Measurements from ENCODE around the gene KCNE3. TPM values are rescaled to one million over a fixed set of nuclear protein-coding genes. Genes with fewer than 3 reads are reported as not detected.

Gene KCNE3
- total and polyA plus RNA-seq, 9 of the 15 experiments (the other 6 are each of a cell fraction or from before 2014, with no cell fraction given), result 1.6 to 8.7 (median 6.2) TPM

DNA sequence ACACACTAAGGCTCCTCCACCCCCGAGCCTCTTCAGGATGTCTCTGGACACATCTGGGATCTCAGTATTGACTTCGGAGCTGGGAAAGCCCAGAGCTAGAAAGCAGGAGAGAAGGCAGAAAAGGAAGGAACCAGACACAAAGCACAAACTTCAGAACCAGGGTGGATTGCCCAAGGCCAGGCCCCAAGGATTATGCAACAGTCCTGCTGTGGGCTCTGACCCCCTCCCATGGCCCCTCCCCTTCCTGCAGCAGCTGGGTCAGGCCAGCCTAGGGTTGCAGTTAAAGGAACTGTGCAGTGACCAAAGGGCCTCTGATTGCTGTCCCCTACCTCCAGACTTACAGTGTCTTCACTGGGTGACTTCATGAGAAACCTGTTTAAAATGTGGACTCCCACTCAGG lies 5.3 kb downstream of the KCNE3 start (continued):
- TF ChIP-seq, protein P1, sequence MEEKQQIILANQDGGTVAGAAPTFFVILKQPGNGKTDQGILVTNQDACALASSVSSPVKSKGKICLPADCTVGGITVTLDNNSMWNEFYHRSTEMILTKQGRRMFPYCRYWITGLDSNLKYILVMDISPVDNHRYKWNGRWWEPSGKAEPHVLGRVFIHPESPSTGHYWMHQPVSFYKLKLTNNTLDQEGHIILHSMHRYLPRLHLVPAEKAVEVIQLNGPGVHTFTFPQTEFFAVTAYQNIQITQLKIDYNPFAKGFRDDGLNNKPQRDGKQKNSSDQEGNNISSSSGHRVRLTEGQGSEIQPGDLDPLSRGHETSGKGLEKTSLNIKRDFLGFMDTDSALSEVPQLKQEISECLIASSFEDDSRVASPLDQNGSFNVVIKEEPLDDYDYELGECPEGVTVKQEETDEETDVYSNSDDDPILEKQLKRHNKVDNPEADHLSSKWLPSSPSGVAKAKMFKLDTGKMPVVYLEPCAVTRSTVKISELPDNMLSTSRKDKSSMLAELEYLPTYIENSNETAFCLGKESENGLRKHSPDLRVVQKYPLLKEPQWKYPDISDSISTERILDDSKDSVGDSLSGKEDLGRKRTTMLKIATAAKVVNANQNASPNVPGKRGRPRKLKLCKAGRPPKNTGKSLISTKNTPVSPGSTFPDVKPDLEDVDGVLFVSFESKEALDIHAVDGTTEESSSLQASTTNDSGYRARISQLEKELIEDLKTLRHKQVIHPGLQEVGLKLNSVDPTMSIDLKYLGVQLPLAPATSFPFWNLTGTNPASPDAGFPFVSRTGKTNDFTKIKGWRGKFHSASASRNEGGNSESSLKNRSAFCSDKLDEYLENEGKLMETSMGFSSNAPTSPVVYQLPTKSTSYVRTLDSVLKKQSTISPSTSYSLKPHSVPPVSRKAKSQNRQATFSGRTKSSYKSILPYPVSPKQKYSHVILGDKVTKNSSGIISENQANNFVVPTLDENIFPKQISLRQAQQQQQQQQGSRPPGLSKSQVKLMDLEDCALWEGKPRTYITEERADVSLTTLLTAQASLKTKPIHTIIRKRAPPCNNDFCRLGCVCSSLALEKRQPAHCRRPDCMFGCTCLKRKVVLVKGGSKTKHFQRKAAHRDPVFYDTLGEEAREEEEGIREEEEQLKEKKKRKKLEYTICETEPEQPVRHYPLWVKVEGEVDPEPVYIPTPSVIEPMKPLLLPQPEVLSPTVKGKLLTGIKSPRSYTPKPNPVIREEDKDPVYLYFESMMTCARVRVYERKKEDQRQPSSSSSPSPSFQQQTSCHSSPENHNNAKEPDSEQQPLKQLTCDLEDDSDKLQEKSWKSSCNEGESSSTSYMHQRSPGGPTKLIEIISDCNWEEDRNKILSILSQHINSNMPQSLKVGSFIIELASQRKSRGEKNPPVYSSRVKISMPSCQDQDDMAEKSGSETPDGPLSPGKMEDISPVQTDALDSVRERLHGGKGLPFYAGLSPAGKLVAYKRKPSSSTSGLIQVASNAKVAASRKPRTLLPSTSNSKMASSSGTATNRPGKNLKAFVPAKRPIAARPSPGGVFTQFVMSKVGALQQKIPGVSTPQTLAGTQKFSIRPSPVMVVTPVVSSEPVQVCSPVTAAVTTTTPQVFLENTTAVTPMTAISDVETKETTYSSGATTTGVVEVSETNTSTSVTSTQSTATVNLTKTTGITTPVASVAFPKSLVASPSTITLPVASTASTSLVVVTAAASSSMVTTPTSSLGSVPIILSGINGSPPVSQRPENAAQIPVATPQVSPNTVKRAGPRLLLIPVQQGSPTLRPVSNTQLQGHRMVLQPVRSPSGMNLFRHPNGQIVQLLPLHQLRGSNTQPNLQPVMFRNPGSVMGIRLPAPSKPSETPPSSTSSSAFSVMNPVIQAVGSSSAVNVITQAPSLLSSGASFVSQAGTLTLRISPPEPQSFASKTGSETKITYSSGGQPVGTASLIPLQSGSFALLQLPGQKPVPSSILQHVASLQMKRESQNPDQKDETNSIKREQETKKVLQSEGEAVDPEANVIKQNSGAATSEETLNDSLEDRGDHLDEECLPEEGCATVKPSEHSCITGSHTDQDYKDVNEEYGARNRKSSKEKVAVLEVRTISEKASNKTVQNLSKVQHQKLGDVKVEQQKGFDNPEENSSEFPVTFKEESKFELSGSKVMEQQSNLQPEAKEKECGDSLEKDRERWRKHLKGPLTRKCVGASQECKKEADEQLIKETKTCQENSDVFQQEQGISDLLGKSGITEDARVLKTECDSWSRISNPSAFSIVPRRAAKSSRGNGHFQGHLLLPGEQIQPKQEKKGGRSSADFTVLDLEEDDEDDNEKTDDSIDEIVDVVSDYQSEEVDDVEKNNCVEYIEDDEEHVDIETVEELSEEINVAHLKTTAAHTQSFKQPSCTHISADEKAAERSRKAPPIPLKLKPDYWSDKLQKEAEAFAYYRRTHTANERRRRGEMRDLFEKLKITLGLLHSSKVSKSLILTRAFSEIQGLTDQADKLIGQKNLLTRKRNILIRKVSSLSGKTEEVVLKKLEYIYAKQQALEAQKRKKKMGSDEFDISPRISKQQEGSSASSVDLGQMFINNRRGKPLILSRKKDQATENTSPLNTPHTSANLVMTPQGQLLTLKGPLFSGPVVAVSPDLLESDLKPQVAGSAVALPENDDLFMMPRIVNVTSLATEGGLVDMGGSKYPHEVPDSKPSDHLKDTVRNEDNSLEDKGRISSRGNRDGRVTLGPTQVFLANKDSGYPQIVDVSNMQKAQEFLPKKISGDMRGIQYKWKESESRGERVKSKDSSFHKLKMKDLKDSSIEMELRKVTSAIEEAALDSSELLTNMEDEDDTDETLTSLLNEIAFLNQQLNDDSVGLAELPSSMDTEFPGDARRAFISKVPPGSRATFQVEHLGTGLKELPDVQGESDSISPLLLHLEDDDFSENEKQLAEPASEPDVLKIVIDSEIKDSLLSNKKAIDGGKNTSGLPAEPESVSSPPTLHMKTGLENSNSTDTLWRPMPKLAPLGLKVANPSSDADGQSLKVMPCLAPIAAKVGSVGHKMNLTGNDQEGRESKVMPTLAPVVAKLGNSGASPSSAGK (IDR thresholded peaks at IDR 0.05), result no peak
- TF ChIP-seq DACH1 (IDR thresholded peaks at IDR 0.05; ENCODE audit: partially characterized antibody), result peak; percentile 20
- TF ChIP-seq BACH1 (tag; IDR thresholded peaks at IDR 0.05), result 0 out of 2 replicates have a peak, but pooled peaks have one; percentile 23
- TF ChIP-seq, protein P2, sequence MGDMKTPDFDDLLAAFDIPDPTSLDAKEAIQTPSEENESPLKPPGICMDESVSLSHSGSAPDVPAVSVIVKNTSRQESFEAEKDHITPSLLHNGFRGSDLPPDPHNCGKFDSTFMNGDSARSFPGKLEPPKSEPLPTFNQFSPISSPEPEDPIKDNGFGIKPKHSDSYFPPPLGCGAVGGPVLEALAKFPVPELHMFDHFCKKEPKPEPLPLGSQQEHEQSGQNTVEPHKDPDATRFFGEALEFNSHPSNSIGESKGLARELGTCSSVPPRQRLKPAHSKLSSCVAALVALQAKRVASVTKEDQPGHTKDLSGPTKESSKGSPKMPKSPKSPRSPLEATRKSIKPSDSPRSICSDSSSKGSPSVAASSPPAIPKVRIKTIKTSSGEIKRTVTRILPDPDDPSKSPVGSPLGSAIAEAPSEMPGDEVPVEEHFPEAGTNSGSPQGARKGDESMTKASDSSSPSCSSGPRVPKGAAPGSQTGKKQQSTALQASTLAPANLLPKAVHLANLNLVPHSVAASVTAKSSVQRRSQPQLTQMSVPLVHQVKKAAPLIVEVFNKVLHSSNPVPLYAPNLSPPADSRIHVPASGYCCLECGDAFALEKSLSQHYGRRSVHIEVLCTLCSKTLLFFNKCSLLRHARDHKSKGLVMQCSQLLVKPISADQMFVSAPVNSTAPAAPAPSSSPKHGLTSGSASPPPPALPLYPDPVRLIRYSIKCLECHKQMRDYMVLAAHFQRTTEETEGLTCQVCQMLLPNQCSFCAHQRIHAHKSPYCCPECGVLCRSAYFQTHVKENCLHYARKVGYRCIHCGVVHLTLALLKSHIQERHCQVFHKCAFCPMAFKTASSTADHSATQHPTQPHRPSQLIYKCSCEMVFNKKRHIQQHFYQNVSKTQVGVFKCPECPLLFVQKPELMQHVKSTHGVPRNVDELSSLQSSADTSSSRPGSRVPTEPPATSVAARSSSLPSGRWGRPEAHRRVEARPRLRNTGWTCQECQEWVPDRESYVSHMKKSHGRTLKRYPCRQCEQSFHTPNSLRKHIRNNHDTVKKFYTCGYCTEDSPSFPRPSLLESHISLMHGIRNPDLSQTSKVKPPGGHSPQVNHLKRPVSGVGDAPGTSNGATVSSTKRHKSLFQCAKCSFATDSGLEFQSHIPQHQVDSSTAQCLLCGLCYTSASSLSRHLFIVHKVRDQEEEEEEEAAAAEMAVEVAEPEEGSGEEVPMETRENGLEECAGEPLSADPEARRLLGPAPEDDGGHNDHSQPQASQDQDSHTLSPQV (IDR thresholded peaks at IDR 0.05), result peak; percentile 39; the same call in 1 of the 2 replicates
- no peak for TF ChIP-seq NELFE (IDR thresholded peaks at IDR 0.05; ENCODE audit: insufficient read depth, insufficient read length)
- TF ChIP-seq, protein P3, sequence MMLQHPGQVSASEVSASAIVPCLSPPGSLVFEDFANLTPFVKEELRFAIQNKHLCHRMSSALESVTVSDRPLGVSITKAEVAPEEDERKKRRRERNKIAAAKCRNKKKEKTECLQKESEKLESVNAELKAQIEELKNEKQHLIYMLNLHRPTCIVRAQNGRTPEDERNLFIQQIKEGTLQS (IDR thresholded peaks at IDR 0.05), result peak; percentile 89
- TF ChIP-seq, protein P3 (CRISPR knock-in tag; conservative IDR thresholded peaks at IDR 0.05), result no peak; the same call in 1 of the 2 replicates
- 0 out of 2 replicates have a peak, but pooled peaks have one; percentile 39 for TF ChIP-seq FOXK1 (CRISPR knock-in tag; IDR thresholded peaks at IDR 0.05; ENCODE audit: borderline replicate concordance)
- TF ChIP-seq RBFOX2 (IDR thresholded peaks at IDR 0.05; ENCODE audit: low read depth, low read length), result peak; percentile 47; the same call in 1 of the 2 replicates
